ENCODE measurements around the gene TAAR6. TPM values are rescaled to one million over a fixed set of nuclear protein-coding genes. Genes with fewer than 3 reads are reported as not detected.

Gene TAAR6
- total and polyA plus RNA-seq, 4 donors, result not detected

- no peak for TF ChIP-seq RAD21 (IDR thresholded peaks at IDR 0.05)
- TF ChIP-seq EGR1 (IDR thresholded peaks at IDR 0.05; ENCODE audit: low read depth in 2 of 2), result no peak
- no peak for TF ChIP-seq ATF3 (IDR thresholded peaks at IDR 0.05)
- TF ChIP-seq TAF1 (conservative IDR thresholded peaks at IDR 0.05), result no peak
- H3K9ac ChIP-seq (ENCODE audit: low read depth in 1 of 2, low read length in 2 of 2), result no peak overlapping the region
- no peaks in the 10 kb centered on the region for H3K27me3 ChIP-seq (ENCODE audit: control insufficient read depth in 4 of 4, insufficient read depth in 4 of 4, low read length in 3 of 4)
- DNase-seq (ENCODE audit: low spot score), result no peak
- 72% methylated on average over 1 of the region's 1 CpG for WGBS
- no peaks in the 10 kb centered on the region for H3K9me3 ChIP-seq (ENCODE audit: control insufficient read depth in 4 of 4, low read length in 3 of 4)
- no peaks in the 10 kb centered on the region for H3K36me3 ChIP-seq (ENCODE audit: control insufficient read depth in 4 of 4, insufficient read depth in 3 of 4, low read depth in 1 of 4, low read length in 3 of 4)
- no peak overlapping the region for H3K4me3 ChIP-seq (ENCODE audit: low read depth in 1 of 3, low read length in 3 of 3)
- no peak overlapping the region for H3K27ac ChIP-seq (ENCODE audit: low read depth in 1 of 2, low read length in 2 of 2)
- H3K4me1 ChIP-seq (ENCODE audit: control insufficient read depth in 4 of 4, insufficient read depth in 4 of 4, low read length in 3 of 4), result peaks cover 3 to 14% (median 5%) of the 10 kb centered on the region in 4 donors
Observed at GRCh38 chr6:132616677-132617076, 46.6 kb downstream of the TAAR6 start.

Small RNA genes lying within 50 kb of the gene (small RNA-seq; reads per million reads assigned to genes)
- gene TAAR7P, result not detected

Other genes starting within 250 kb of the TAAR6 start
- under 1 TPM; 0.23 to 0.25 TPM for gene MOXD1, start 168.8 kb upstream of the TAAR6 start, total RNA-seq
- gene MOXD1, start 168.8 kb upstream of the TAAR6 start, polyA plus RNA-seq, result under 1 TPM; 0.14 to 0.48 TPM
- 10 to 100 TPM; 16.2 to 20.0 TPM for gene STX7, start 57.2 kb upstream of the TAAR6 start, total RNA-seq
- 10 to 100 TPM in 1 of 2 donors, 1 to 10 TPM in 1; 7.5 to 12.3 TPM for gene STX7, start 57.2 kb upstream of the TAAR6 start, polyA plus RNA-seq
- gene TAAR9, start 32.0 kb upstream of the TAAR6 start, total RNA-seq, result not detected
- not detected for gene TAAR9, start 32.0 kb upstream of the TAAR6 start, polyA plus RNA-seq
- gene TAAR8, start 17.6 kb upstream of the TAAR6 start, total RNA-seq, result not detected
- not detected for gene TAAR8, start 17.6 kb upstream of the TAAR6 start, polyA plus RNA-seq
- not detected for gene TAAR5, start 19.4 kb downstream of the TAAR6 start, total RNA-seq
- not detected for gene TAAR5, start 19.4 kb downstream of the TAAR6 start, polyA plus RNA-seq
- gene TAAR2, start 54.0 kb downstream of the TAAR6 start, total RNA-seq, result not detected
- gene TAAR2, start 54.0 kb downstream of the TAAR6 start, polyA plus RNA-seq, result not detected
- not detected for gene TAAR1, start 88.9 kb downstream of the TAAR6 start, total RNA-seq
- not detected for gene TAAR1, start 88.9 kb downstream of the TAAR6 start, polyA plus RNA-seq
- gene VNN1, start 143.7 kb downstream of the TAAR6 start, total RNA-seq, result 100 to 1,000 TPM in 1 of 2 donors, 1 to 10 TPM in 1; 2.7 to 132 TPM
- 10 to 100 TPM; 54.9 to 62.6 TPM for gene VNN1, start 143.7 kb downstream of the TAAR6 start, polyA plus RNA-seq
- 10 to 100 TPM; 17.6 to 22.0 TPM for gene VNN2, start 187.6 kb downstream of the TAAR6 start, total RNA-seq
- gene VNN2, start 187.6 kb downstream of the TAAR6 start, polyA plus RNA-seq, result 1 to 10 TPM; 1.6 to 4.6 TPM
- 1 to 10 TPM; 5.6 to 6.7 TPM for gene SLC18B1, start 228.3 kb downstream of the TAAR6 start, total RNA-seq
- gene SLC18B1, start 228.3 kb downstream of the TAAR6 start, polyA plus RNA-seq, result 1 to 10 TPM; 3.5 to 4.7 TPM
- 100 to 1,000 TPM; 355 to 942 TPM for gene RPS12, start 244.2 kb downstream of the TAAR6 start, total RNA-seq
- gene RPS12, start 244.2 kb downstream of the TAAR6 start, polyA plus RNA-seq, result 1,000 to 10,000 TPM in 1 of 2 donors, 100 to 1,000 TPM in 1; 276 to 1,191 TPM

Measured in liver (tissue), 10 donors.